HepG2 (cell line): ENCODE measurements around the gene ADARB2.

Experiments used
- CBX5 ChIP-seq: sonication (generic); formaldehyde crosslinking; IDR thresholded peaks from 2 replicates; pipeline ENCODE4 v1.4.0; 2020; ENCODE audit warnings: missing genetic modification reagents, borderline replicate concordance
- FOXA1 ChIP-seq, 2 experiments: fragments of 450-650 bp in 1 of 2; sonication (generic) in 1 of 2; formaldehyde crosslinking in 1 of 2; IDR thresholded peaks; 2 replicates each; pipeline versions ENCODE4 v1.4.0 to v1.6.1; 2016 to 2020; ENCODE audit warnings: missing genetic modification reagents in 1 of 2
- KDM1A ChIP-seq: IDR thresholded peaks from 2 replicates; pipeline ENCODE4 v1.6.1; 2016; ENCODE audit warnings: missing compliant biosample characterization
- POLR2A ChIP-seq, 2 experiments: IDR thresholded peaks; 2 replicates each; pipeline ENCODE4 v1.6.1; 2011; ENCODE audit warnings: low read depth in 2 of 2, low read length in 2 of 2, mild to moderate bottlenecking in 1 of 2, moderate library complexity in 1 of 2; ENCODE audit not compliant: insufficient read depth in 1 of 2
- POLR2AphosphoS2 ChIP-seq: IDR thresholded peaks from 2 replicates; pipeline ENCODE4 v1.6.1; 2011; ENCODE audit warnings: low read depth, low read length, improper control_type of control experiment
- POLR2AphosphoS5 ChIP-seq: IDR thresholded peaks from 2 replicates; pipeline ENCODE4 v1.6.1; 2012; ENCODE audit warnings: low read depth, low read length
- SMAD1 ChIP-seq: sonication (generic); formaldehyde crosslinking; IDR thresholded peaks from 2 replicates; pipeline ENCODE4 v1.4.0; 2020; ENCODE audit warnings: missing genetic modification reagents, low read depth, mild to moderate bottlenecking, borderline replicate concordance
- TOE1 ChIP-seq: sonication (generic); formaldehyde crosslinking; IDR thresholded peaks from 2 replicates; pipeline ENCODE4 v1.4.0; 2020; ENCODE audit warnings: mild to moderate bottlenecking, missing genetic modification reagents
- TOPORS ChIP-seq: sonication (generic); formaldehyde crosslinking; IDR thresholded peaks from 2 replicates; pipeline ENCODE4 v1.8.0; 2023; ENCODE audit warnings: mild to moderate bottlenecking, missing genetic modification reagents
- ZNF562 ChIP-seq: sonication (generic); formaldehyde crosslinking; IDR thresholded peaks from 2 replicates; pipeline ENCODE4 v1.8.0; 2022; ENCODE audit warnings: missing genetic modification reagents, borderline replicate concordance
- ZSCAN21 ChIP-seq: sonication (generic); formaldehyde crosslinking; IDR thresholded peaks from 2 replicates; pipeline ENCODE4 v1.8.0; 2022; ENCODE audit warnings: mild to moderate bottlenecking, missing genetic modification reagents, moderate library complexity, borderline replicate concordance
- TF ChIP-seq, protein P1 (sequence below): sonication (generic); formaldehyde crosslinking; IDR thresholded peaks from 2 replicates; pipeline ENCODE4 v1.9.0; 2021; ENCODE audit warnings: missing genetic modification reagents, borderline replicate concordance
- TF ChIP-seq, protein P2 (sequence below): sonication (generic); formaldehyde crosslinking; IDR thresholded peaks from 2 replicates; pipeline ENCODE4 v1.5.0; 2020; ENCODE audit warnings: mild to moderate bottlenecking, missing genetic modification reagents, moderate library complexity

GRCh38 chr10:1492641-1493040 lies 244.7 kb downstream of the ADARB2 start:
- TF ChIP-seq, protein P1, sequence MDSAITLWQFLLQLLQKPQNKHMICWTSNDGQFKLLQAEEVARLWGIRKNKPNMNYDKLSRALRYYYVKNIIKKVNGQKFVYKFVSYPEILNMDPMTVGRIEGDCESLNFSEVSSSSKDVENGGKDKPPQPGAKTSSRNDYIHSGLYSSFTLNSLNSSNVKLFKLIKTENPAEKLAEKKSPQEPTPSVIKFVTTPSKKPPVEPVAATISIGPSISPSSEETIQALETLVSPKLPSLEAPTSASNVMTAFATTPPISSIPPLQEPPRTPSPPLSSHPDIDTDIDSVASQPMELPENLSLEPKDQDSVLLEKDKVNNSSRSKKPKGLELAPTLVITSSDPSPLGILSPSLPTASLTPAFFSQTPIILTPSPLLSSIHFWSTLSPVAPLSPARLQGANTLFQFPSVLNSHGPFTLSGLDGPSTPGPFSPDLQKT (CRISPR knock-in tag) = no peak
- TF ChIP-seq ZSCAN21 (CRISPR knock-in tag) = no peak
- TF ChIP-seq TOPORS (CRISPR knock-in tag) = no peak
- TF ChIP-seq POLR2AphosphoS2 = no peak
- TF ChIP-seq, protein P2, sequence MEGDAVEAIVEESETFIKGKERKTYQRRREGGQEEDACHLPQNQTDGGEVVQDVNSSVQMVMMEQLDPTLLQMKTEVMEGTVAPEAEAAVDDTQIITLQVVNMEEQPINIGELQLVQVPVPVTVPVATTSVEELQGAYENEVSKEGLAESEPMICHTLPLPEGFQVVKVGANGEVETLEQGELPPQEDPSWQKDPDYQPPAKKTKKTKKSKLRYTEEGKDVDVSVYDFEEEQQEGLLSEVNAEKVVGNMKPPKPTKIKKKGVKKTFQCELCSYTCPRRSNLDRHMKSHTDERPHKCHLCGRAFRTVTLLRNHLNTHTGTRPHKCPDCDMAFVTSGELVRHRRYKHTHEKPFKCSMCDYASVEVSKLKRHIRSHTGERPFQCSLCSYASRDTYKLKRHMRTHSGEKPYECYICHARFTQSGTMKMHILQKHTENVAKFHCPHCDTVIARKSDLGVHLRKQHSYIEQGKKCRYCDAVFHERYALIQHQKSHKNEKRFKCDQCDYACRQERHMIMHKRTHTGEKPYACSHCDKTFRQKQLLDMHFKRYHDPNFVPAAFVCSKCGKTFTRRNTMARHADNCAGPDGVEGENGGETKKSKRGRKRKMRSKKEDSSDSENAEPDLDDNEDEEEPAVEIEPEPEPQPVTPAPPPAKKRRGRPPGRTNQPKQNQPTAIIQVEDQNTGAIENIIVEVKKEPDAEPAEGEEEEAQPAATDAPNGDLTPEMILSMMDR (CRISPR knock-in tag) = no peak
- no peak for TF ChIP-seq CBX5 (CRISPR knock-in tag)
- no peak for TF ChIP-seq ZNF562 (CRISPR knock-in tag)
- TF ChIP-seq TOE1 (CRISPR knock-in tag) = no peak
- TF ChIP-seq KDM1A (CRISPR knock-in tag) = no peak
- TF ChIP-seq SMAD1 (CRISPR knock-in tag) = no peak
- no peak for TF ChIP-seq FOXA1 (IDR thresholded peaks at IDR 0.05)
- TF ChIP-seq FOXA1 (CRISPR knock-in tag; IDR thresholded peaks at IDR 0.05) = no peak
- TF ChIP-seq POLR2A (IDR thresholded peaks at IDR 0.05; ENCODE audit: insufficient read depth in 1 of 2, low read depth in 2 of 2, low read length in 2 of 2) = no peak
- no peak for TF ChIP-seq POLR2AphosphoS5
